ENCODE data around the gene DEPDC4. TPM values are rescaled to one million over a fixed set of nuclear protein-coding genes. Genes with fewer than 3 reads are reported as not detected.

The DEPDC4 gene
- total RNA-seq, 1 donor from 2014 or later: 0.61 TPM

GRCh38 chr12:100279607-100280244 is 12.8 kb upstream of the DEPDC4 start:
- H3K36me3 ChIP-seq: peaks cover 18% of the 10 kb centered on the region
- no peaks in the 10 kb centered on the region for H3K27me3 ChIP-seq
- DNase-seq (no peak), ATAC-seq (no peak)
- no peak for TF ChIP-seq CTCF (IDR thresholded peaks at IDR 0.05)
- no peaks in the 10 kb centered on the region for H3K9me3 ChIP-seq
- H3K4me3 ChIP-seq: no peak overlapping the region
- no peaks in the 10 kb centered on the region for H3K4me1 ChIP-seq
- H3K27ac ChIP-seq: no peak overlapping the region
- intact Hi-C loops (cut with DNase I): no loop called here

DNA sequence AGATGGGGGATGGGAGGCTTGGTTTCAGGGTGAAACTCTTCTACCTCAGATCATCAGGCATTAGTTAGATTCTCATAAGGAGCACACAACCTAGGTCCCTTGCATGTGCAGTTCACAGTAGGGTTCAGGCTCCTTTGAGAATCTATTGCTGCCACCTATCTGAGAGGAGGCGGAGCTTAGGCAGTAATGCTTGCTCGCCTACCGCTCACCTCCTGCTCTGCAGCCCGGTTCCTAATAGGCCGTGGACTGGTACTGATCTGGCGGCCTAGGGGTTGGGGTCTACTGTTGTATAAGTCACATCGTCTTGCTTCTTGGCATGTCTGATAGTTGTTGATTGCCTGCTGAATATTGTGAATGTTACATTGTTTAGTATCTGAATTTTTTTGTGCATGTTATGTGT is 12.3 kb upstream of the DEPDC4 start:
- no peak for TF ChIP-seq CTCF (IDR thresholded peaks at IDR 0.05)
- intact Hi-C loops (cut with DNase I): no loop called here
- Histone ChIP-seq H3K27me3 (no peaks in the 10 kb centered on the region), H3K36me3 (peaks cover 12% of the 10 kb centered on the region), H3K4me3 (no peak overlapping the region), H3K9me3 (no peaks in the 10 kb centered on the region), H3K4me1 (peaks cover 5% of the 10 kb centered on the region), H3K27ac (no peak overlapping the region)
- ATAC-seq (no peak), DNase-seq (no peak)

- TF ChIP-seq CTCF (IDR thresholded peaks at IDR 0.05): no peak
- H3K9me3 ChIP-seq: no peaks in the 10 kb centered on the region
- no peaks in the 10 kb centered on the region for H3K36me3 ChIP-seq
- H3K4me3 ChIP-seq: no peak overlapping the region
- no peak for DNase-seq
- intact Hi-C loops (cut with DNase I): no loop called here
- no peak for ATAC-seq
- H3K4me1 ChIP-seq: peaks cover 34% of the 10 kb centered on the region
- H3K27me3 ChIP-seq: no peaks in the 10 kb centered on the region
- H3K27ac ChIP-seq: no peak overlapping the region
Measured at GRCh38 chr12:100274291-100274690, 7.4 kb upstream of the DEPDC4 start.

GRCh38 chr12:100273782-100274181 is 6.9 kb upstream of the DEPDC4 start:
- no peaks in the 10 kb centered on the region for H3K27me3 ChIP-seq
- no peak for TF ChIP-seq CTCF (IDR thresholded peaks at IDR 0.05)
- DNase-seq (no peak), ATAC-seq (no peak)
- intact Hi-C loops (cut with DNase I): no loop called here
- no peaks in the 10 kb centered on the region for H3K36me3 ChIP-seq
- no peak overlapping the region for H3K4me3 ChIP-seq
- H3K4me1 ChIP-seq: peaks cover 39% of the 10 kb centered on the region
- no peak overlapping the region for H3K27ac ChIP-seq
- H3K9me3 ChIP-seq: no peaks in the 10 kb centered on the region

DNA sequence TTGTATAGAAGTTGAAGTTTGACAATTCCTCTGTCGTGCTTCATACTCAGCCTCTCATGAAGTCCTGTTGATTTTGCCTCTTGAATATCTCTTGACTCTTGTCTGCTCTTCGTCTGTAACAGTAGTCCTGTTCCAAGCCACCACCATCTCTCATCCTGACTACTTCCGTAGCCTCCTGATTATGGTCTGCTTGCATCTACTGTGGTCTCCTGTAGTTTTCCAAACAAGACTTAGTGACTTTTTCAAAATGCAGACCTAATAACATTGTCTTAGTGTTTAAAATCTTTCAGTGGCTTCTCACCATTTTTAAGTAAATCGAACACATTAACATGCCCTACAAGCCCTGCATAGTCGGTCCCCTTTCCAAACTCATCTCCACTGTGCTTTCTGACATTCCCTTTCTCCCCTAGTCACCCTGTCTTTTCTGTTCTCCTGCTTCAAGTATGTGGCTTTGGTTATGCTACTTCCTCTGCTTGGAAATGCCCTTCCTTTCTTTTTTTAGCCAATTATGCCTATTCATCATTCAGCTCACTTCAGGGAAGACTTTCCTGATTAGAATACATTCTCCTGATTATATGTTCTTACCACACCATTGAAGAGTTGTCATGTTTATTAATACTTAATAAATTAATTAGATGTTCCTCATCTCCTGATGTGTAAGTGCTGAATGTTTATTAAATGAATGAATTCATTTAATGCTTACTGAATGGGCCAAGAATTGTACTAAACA is 2.1 kb upstream of the DEPDC4 start:
- H3K9me3 ChIP-seq: no peaks in the 10 kb centered on the region
- ATAC-seq (no peak), DNase-seq (no peak)
- peak overlapping the region; percentile 90 for H3K4me3 ChIP-seq
- no peaks in the 10 kb centered on the region for H3K27me3 ChIP-seq
- intact Hi-C loops (cut with DNase I): no loop called here
- no peak overlapping the region for H3K27ac ChIP-seq
- H3K4me1 ChIP-seq: peaks cover 43% of the 10 kb centered on the region
- H3K36me3 ChIP-seq: no peaks in the 10 kb centered on the region
- TF ChIP-seq CTCF (IDR thresholded peaks at IDR 0.05): no peak
